HepG2 (cell line): Measurements from ENCODE around the gene C19orf33. TPM values are rescaled to one million over a fixed set of nuclear protein-coding genes. Genes with fewer than 3 reads are reported as not detected.

ENCODE experiments used
- AHR ChIP-seq: IDR thresholded peaks from 2 replicates; pipeline ENCODE4 v1.6.1; 2018; ENCODE audit warnings: missing genetic modification reagents, missing compliant biosample characterization
- ATF2 ChIP-seq: sonication (generic); formaldehyde crosslinking; IDR thresholded peaks from 2 replicates; pipeline ENCODE4 v1.4.0; 2020; ENCODE audit warnings: missing genetic modification reagents
- BCL6 ChIP-seq: IDR thresholded peaks from 2 replicates; pipeline ENCODE4 v1.6.1; 2016; ENCODE audit warnings: missing genetic modification reagents, missing compliant biosample characterization
- CCAR2 ChIP-seq: fragments of 200-400 bp; formaldehyde crosslinking; optimal IDR thresholded peaks from 2 replicates; pipeline ENCODE3; 2018; ENCODE audit warnings: low read depth, mild to moderate bottlenecking, low read length, moderate library complexity
- CHD2 ChIP-seq: IDR thresholded peaks from 2 replicates; pipeline ENCODE4 v1.6.1; 2011; ENCODE audit warnings: low read depth, low read length, improper control_type of control experiment
- DRAP1 ChIP-seq: IDR thresholded peaks from 2 replicates; pipeline ENCODE4 v1.6.1; 2016; ENCODE audit warnings: missing genetic modification reagents, missing compliant biosample characterization
- HDAC1 ChIP-seq: sonication (generic); formaldehyde crosslinking; IDR thresholded peaks from 2 replicates; pipeline ENCODE4 v1.5.1; 2020; ENCODE audit warnings: mild to moderate bottlenecking, missing genetic modification reagents
- HMGXB4 ChIP-seq, 2 experiments: sonication (generic) in 1 of 2; formaldehyde crosslinking in 1 of 2; IDR thresholded peaks; 2 replicates each; pipeline versions ENCODE4 v1.4.0 to v1.6.1; 2018 to 2020; ENCODE audit warnings: missing genetic modification reagents in 2 of 2, borderline replicate concordance in 1 of 2, low read depth in 1 of 2, mild to moderate bottlenecking in 1 of 2, missing biosample characterization in 1 of 2
- JUNB ChIP-seq: sonication (generic); formaldehyde crosslinking; IDR thresholded peaks from 2 replicates; pipeline ENCODE4 v1.8.0; 2022; ENCODE audit warnings: missing genetic modification reagents, mild to moderate bottlenecking, borderline replicate concordance
- KLF13 ChIP-seq: sonication (generic); formaldehyde crosslinking; IDR thresholded peaks from 2 replicates; pipeline ENCODE4 v1.4.0; 2020; ENCODE audit warnings: mild to moderate bottlenecking, missing genetic modification reagents
- PHF8 ChIP-seq: sonication (generic); formaldehyde crosslinking; IDR thresholded peaks from 2 replicates; pipeline ENCODE4 v1.5.0; 2020; ENCODE audit warnings: missing genetic modification reagents
- POLR2AphosphoS2 ChIP-seq: IDR thresholded peaks from 2 replicates; pipeline ENCODE4 v1.6.1; 2011; ENCODE audit warnings: low read depth, low read length, improper control_type of control experiment
- RBM22 ChIP-seq: fragments of 200-400 bp; formaldehyde crosslinking; optimal IDR thresholded peaks from 2 replicates; pipeline ENCODE3; 2017; ENCODE audit warnings: mild to moderate bottlenecking, low read length, moderate library complexity
- SKI ChIP-seq: fragments of 450-650 bp; IDR thresholded peaks from one replicate; pipeline ENCODE4 v1.6.1; 2018; ENCODE audit warnings: mild to moderate bottlenecking; ENCODE audit not compliant: partially characterized antibody
- TMF1 ChIP-seq: sonication (generic); formaldehyde crosslinking; IDR thresholded peaks from 2 replicates; pipeline ENCODE4 v1.8.1; 2022; ENCODE audit warnings: low read depth, missing genetic modification reagents
- TRIM24 ChIP-seq: sonication (generic); formaldehyde crosslinking; IDR thresholded peaks from 2 replicates; pipeline ENCODE4 v1.8.0; 2022; ENCODE audit warnings: mild to moderate bottlenecking, missing genetic modification reagents
- ZFY ChIP-seq: sonication (generic); formaldehyde crosslinking; IDR thresholded peaks from 2 replicates; pipeline ENCODE4 v1.4.0; 2020; ENCODE audit warnings: missing genetic modification reagents
- ZMAT3 ChIP-seq: sonication (generic); formaldehyde crosslinking; conservative IDR thresholded peaks from 2 replicates; pipeline ENCODE4 v1.7.0; 2021; ENCODE audit warnings: missing genetic modification reagents
- ZNF451 ChIP-seq: sonication (generic); formaldehyde crosslinking; IDR thresholded peaks from 2 replicates; pipeline ENCODE4 v1.5.0; 2020; ENCODE audit warnings: mild to moderate bottlenecking, missing genetic modification reagents
- ZNF460 ChIP-seq: sonication (generic); formaldehyde crosslinking; IDR thresholded peaks from 2 replicates; pipeline ENCODE4 v1.5.1; 2020; ENCODE audit warnings: missing genetic modification reagents, mild to moderate bottlenecking, borderline replicate concordance
- ZNF501 ChIP-seq: sonication (generic); formaldehyde crosslinking; IDR thresholded peaks from 2 replicates; pipeline ENCODE4 v1.5.1; 2020; ENCODE audit warnings: mild to moderate bottlenecking, moderate library complexity, missing genetic modification reagents
- ZNF709 ChIP-seq: sonication (generic); formaldehyde crosslinking; IDR thresholded peaks from 2 replicates; pipeline ENCODE4 v1.5.0; 2020; ENCODE audit warnings: mild to moderate bottlenecking, missing genetic modification reagents
- polyA plus RNA-seq, 8 experiments: library from polyadenylated mRNA; depleted of rRNA in 3 of 8; stranded (reverse) in 7 of 8; unstranded in 1 of 8; fragments of >200 nt; fragmentation: Illumina TruSeq in 4 of 8; extraction: Trizol in 4 of 8; gene quantifications; 2 replicates each; pipeline versions ENCODE4 v1.2.1 to v1.2.3, GENCODE V29; 2011 to 2016; ENCODE audit warnings: low read depth in 4 of 8, missing spikeins in 1 of 8, mixed read lengths in 1 of 8; ENCODE audit not compliant: insufficient read depth in 1 of 8
- total RNA-seq, 5 experiments: library from RNA; depleted of rRNA; stranded (reverse); fragments of >200 nt; fragmentation: Illumina TruSeq; extraction: Trizol; gene quantifications; 2 replicates each; pipeline ENCODE4 v1.2.3, GENCODE V29; 2016; ENCODE audit warnings: low read depth in 1 of 5
- TF ChIP-seq, protein P1 (sequence below): sonication (generic); formaldehyde crosslinking; IDR thresholded peaks from 2 replicates; pipeline ENCODE4 v1.8.1; 2023; ENCODE audit warnings: missing genetic modification reagents, inconsistent platforms, borderline replicate concordance

The C19orf33 gene
- total and polyA plus RNA-seq, 2 of the 13 experiments (the other 11 are each of a cell fraction or from before 2014, with no cell fraction given), result 2.5 to 3.3 TPM

- TF ChIP-seq ZNF501 (peak; percentile 43; the same call in 1 of the 2 replicates), POLR2AphosphoS2 (no peak), CCAR2 (no peak), SKI (no peak), TMF1 (CRISPR knock-in tag) (peak; percentile 81; the same call in 1 of the 2 replicates), BCL6 (CRISPR knock-in tag) (peak; percentile 21; the same call in 1 of the 2 replicates), ZMAT3 (no peak), KLF13 (CRISPR knock-in tag) (0 out of 2 replicates have a peak, but pooled peaks have one; percentile 36), AHR (CRISPR knock-in tag) (0 out of 2 replicates have a peak, but pooled peaks have one; percentile 32), ATF2 (no peak), ZNF451 (CRISPR knock-in tag) (no peak), DRAP1 (peak; percentile 37; the same call in 1 of the 2 replicates), JUNB (CRISPR knock-in tag) (no peak), CHD2 (no peak), ZFY (CRISPR knock-in tag) (0 out of 2 replicates have a peak, but pooled peaks have one; percentile 17), HMGXB4 (CRISPR knock-in tag; IDR thresholded peaks at IDR 0.05; ENCODE audit: borderline replicate concordance in 1 of 2, low read depth in 1 of 2) (no peak), ZNF709 (CRISPR knock-in tag) (no peak), ZNF460 (CRISPR knock-in tag) (no peak), HDAC1 (CRISPR knock-in tag) (peak; percentile 26; the same call in 1 of the 2 replicates), TRIM24 (CRISPR knock-in tag) (no peak), RBM22 (no peak), PHF8 (0 out of 2 replicates have a peak, but pooled peaks have one; percentile 49)
- TF ChIP-seq, protein P1, sequence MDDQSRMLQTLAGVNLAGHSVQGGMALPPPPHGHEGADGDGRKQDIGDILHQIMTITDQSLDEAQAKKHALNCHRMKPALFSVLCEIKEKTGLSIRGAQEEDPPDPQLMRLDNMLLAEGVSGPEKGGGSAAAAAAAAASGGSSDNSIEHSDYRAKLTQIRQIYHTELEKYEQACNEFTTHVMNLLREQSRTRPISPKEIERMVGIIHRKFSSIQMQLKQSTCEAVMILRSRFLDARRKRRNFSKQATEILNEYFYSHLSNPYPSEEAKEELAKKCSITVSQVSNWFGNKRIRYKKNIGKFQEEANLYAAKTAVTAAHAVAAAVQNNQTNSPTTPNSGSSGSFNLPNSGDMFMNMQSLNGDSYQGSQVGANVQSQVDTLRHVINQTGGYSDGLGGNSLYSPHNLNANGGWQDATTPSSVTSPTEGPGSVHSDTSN (CRISPR knock-in tag), result no peak
Measured at GRCh38 chr19:38336638-38337359, 32.7 kb downstream of the C19orf33 start (continued).
